Astrocyte of the hippocampus (primary cell): Measurements from ENCODE around the gene CCNE1.
"Not testable (repeated sequence)": the region's sequence is repeated elsewhere in the genome, so short reads cannot be mapped to it uniquely, and the experiment has no call there.

Source experiments
- DNase-seq: peaks from one replicate; pipeline ENCODE4 v3.0.0; 2011; ENCODE audit warnings: low read depth, low spot score

The CCNE1 gene

DNA sequence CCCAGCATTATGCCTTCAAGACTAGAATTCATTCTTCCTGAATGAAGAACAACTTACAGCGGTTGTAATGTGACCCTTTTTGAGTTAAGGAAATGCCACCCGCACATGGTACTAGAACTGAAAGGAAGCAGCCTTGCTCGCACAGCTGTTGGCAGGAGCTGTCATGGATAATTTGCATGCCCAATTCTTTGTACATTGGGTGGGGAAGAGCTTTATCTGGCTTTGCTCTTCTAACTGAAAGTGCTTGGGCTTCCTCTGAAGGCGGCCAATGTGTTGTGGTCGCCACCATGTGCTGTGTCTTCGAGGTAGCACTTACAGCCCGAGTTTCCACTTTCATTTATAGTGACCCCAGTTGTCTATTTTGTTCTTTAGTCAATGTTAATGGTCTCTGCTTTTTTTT, 3.4 kb downstream of the CCNE1 start:
- no peak for DNase-seq

DNA sequence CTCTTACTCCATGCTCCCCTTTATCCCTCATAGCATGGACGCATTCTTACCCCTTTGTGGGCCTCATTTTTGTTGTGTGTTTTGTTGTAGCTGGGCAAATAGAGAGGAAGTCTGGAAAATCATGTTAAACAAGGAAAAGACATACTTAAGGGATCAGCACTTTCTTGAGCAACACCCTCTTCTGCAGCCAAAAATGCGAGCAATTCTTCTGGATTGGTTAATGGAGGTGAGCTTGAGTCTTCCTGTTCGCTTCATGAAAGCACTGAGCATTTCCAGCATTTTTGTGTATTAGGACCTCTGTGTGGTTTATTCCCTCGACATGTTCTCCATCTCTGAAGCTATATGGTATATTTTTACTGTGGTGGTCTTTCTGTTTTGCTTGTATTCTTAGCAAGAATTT, 5.5 kb downstream of the CCNE1 start:
- DNase-seq, result no peak

DNA sequence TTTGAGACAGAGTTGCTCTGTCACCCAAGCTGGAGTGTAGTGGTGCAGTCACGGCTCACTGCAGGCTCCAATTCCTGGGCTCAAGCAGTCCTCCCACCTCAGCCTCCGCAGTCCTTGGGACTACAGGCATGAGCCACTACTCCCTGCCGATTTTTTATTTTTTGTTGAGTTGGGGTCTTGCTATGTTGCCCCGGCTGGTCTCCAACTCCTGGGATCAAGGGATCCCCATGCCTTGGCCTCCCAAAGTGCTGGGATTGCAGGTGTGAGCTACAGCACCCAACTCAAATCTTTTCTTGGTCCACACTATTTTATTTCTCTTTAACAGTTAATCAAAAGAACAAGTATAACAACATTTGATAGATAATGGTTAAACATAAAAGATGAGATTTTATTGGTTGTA, 7.5 kb downstream of the CCNE1 start:
- no peak for DNase-seq

DNA sequence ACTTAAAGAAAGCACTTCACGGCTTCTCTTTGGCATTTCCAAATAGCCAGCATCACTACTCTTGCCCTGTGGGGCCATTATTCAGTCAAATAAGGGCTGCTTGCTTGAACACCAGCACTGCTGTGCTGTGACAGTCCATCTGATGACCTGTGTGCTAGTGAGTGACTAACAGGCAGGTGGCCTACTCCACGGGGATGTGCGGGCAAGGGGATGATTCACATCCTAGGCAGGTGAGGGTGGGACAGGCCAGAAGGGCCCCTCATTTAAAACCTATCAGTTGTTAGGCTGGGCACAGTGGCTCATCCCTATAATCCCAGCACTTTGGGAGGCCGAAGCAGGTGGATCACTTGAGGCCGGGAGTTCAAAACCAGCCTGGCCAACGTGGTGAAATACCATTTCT, 8.2 kb downstream of the CCNE1 start:
- no peak for DNase-seq

DNA sequence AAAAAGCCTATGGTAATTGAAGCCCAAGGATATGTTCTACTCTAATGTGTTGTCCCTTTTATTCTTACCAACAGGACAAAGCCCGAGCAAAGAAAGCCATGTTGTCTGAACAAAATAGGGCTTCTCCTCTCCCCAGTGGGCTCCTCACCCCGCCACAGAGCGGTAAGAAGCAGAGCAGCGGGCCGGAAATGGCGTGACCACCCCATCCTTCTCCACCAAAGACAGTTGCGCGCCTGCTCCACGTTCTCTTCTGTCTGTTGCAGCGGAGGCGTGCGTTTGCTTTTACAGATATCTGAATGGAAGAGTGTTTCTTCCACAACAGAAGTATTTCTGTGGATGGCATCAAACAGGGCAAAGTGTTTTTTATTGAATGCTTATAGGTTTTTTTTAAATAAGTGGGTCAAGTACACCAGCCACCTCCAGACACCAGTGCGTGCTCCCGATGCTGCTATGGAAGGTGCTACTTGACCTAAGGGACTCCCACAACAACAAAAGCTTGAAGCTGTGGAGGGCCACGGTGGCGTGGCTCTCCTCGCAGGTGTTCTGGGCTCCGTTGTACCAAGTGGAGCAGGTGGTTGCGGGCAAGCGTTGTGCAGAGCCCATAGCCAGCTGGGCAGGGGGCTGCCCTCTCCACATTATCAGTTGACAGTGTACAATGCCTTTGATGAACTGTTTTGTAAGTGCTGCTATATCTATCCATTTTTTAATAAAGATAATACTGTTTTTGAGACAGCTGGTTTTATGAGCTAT, 12.0 kb downstream of the CCNE1 start:
- no peak for DNase-seq

DNA sequence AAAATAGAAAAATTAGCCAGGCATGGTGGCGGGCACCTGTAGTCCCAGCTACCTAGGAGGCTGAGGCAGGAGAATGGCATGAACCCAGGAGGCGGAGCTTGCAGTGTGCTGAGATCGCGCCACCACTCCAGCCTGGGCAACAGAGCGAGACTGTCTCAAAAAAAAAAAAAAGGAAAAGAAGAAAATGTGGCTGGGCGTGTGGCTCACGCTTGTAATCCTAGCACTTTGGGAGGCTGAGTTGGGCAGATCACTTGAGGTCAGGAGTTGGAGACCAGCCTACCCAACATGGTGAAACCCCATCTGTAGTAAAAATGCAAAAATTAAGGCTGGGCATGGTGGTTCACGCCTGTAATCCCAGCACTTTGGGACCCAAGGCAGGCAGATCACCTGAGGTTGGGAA, 13.5 kb downstream of the CCNE1 start:
- DNase-seq, result not testable (repeated sequence)

DNA sequence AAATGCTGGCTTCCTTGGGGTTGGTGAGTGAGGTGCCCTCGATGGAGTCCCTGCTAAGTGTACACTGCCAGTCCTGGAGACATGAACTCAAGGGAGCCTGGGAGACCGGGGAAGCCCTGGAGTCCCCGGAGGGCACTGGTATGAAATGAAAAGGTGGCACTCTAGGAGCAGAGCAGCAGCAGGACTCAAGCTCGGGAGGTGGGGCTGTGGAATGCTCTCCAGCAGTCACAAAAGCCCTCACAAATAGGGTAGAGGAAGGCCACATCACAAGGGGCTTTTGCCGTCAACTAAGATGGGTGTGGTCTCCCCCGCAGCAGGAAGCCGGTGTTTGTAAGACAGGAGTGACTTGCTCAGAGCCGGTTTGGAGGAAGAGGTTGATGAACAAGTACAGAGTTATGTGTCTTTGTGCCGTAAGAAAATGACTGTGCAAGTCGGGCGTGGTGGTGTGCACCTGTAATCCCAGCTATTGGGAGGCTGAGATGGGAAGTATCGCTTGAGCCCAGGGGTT, 19.3 kb downstream of the CCNE1 start:
- no peak for DNase-seq

DNA sequence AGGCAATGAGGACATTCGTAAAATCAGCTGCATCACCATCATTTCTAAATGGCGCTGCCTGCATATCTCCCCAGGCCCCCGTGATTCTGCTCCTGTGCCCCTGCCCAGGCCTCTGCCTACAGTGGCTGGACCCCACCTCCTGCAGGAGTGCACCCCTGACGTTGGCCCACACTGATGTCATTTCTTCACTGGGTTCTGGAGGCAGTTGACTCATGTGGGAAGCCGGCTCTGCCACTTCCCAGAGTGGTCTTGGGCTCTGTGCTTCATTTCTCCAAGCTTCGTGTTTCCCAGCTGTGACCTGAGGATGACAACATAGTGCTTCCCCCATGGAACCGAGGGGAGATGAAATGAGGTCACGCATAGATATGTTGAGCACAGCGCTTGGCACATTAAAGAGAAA, 19.9 kb downstream of the CCNE1 start:
- DNase-seq, result no peak

DNA sequence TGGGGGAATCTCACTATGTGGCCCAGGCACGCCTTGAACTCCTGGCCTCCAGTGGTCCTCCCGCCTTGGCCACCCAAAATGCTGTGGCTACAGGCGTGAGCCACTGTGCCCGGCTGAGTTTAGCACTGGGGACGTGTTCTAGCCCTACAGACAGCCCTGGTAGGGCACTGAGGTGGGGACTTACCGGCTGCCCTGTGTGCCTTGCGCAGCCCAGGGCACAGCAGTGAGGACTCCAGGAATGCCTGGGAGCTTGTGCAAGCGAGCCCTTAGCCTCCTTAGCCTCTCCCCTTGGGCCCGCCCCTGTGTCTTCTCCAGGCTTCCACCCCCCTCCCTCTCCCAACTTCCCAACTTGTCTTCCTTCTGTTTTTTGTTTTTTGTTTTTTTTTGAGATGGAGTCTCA, 21.0 kb downstream of the CCNE1 start:
- no peak for DNase-seq

DNA sequence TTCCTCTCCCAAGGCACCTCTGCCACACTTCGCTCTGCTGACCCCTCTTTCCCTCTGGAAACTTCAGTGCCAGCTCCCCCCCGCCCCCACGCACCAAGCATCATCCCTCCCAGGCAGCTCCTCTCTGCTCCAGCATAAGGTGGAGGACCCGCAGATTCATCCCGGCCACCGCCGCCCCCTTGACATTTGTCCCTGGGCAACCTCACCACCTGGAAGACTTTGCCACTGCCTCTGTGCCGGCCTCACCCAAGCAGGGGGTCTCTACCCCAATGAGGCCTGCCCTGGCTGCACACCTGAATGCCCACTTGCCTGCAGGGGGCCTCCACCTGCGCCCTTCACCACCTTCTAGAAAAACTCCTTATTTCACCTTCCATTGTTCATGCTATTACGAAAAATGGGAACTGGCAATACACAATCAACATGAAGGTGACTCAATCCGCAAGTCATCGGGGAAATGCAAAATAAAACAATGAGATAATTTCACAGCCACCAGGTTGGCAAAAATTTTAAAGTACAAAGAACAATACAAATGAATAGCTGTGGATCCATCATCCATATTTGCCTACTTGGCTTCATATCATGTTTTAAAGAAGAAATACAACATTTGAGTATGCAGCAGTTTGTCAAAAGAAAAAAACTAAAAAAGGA, 21.9 kb downstream of the CCNE1 start:
- no peak for DNase-seq

DNA sequence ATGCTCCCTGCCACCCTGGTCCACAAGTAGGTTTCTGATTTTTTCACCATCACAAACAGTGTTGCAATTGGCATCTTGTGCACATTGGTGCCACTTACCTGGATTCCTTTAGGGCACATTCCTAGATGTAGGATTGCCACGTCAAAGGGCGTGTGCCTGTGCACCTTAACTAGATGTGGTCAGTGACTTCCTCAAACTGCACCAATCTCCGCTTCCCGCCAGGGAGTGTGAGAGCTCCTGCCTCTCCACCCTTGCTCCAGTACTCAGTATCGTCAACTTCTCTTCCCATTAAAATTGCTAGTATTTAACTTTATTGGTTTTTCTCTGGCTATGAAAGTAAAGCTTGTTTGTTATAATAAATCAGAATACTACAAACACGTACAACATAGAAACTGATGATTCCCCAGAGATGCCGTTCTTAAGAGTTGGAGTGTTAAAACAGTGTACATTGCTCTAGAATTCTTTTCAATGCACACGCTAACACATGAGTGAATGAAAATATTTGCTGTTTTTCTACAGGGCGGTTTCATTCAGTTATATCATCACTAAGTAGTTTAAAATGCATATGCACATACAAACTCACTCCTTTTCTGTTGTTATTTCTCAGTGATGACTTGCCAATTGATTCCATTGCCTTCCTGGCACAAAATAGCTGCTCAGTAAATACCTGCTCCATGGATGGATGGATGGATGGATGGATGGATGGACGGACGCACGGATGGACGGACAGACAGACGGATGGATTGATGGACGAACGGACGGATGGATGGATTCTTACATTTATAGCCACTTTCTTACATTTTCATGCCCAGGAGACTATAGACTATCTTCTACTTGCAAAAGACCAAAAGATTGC, 23.4 kb downstream of the CCNE1 start:
- no peak for DNase-seq

DNA sequence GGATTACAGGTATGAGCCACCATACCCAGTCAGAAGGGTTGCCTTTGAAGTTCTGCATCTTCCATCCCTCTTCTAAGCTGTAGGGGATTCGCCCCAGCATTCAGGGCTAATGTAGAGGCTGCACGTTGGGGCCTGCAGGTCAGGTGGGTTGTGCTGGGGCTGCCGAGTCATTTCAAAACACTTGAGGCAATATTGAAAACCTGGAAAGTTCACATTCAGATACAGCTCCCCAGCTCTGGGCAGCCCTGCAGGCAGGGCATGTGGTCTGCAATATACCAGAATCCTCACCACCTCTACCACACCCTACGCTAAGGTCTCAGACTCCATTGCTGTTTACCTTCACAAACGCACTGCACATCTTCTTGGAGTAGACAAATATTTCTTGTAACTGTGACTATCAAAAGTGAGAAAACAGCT, 24.6 kb downstream of the CCNE1 start:
- DNase-seq, result no peak

DNA sequence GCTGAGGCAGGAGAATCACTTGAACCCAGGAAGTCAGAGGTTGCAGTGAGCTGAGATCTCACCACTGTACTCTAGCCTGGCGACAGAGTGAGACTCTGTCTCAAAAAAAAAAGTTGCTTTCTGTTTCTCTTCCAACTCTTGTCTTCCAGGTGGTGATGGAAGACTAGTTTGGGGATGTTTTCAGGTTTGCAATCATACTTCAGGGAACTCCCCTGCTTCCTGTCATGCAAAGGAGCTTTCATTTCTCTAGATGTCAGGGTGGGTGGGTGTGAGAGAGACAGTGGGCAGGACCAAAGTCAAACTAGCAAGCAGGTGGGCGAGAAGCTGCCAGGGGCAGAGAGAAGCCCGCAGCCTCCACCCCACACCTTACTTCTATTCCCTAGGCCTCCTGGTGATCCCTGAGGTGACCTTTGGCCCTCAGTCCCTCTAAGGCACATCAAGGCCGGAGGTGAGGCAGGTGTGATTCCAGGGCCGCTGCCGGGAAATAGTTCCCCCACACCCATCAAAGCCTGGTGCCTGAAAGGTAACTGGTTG, 25.7 kb downstream of the CCNE1 start:
- no peak for DNase-seq

DNA sequence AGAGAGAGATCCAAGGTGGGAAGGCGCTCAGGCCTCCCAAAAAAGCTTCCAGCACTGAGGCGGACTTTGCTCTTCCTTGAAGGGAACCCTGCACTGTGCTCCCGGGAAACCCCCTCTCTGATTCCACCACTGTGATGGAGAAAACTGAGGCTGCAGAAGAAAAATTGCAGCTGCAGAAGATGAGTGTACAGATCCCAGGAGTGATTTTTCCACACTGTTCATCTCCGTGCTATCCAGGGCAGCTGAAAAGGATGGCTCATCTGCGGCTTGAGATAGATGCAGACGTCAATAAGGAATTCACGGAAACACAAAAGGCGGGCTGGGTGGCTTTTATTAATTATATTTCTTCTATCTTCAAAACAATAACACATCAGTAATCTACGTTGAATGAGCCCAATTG, 26.2 kb downstream of the CCNE1 start:
- no peak for DNase-seq

DNA sequence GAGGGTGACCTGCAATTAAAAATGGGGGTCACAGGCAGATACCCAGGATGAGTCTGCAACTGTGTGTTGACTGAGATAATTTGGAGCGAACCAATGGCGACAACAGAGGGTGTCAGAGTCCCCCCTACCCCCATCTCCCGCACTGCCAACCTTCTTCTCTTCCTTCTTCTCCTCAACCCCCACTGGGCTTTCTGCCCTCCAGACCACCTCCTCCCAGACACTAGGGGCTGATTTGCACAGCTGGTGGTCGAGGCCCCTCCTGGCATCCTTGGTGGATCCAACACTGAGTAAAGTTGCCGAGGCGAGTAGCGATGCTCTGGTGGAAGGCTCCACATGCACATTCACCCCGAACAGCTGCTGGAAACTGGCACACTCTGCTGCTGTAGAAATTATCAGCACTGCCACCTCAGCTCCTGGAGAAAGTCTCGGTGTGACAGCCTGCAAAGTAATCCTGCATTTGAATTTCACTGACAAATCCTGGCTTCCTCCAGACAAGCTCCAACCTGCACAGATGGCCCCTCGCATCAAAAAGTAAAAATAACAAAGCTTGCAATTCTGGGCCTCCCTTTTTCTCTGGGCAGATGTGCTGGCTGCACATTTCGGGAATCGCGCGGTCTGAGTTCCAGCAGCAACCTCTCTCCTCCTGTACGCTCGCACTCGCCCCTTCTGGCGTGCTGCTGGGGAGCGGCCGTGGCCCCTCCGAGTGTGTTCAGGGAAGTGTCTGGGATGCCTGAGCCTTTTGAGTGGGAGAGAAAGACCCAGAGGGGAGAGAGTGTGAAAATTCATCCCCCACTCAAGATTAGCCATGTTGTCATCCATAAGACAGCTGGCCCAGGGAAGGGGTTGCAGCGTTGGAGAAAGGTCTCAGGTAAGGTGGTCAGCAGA, 28.5 kb downstream of the CCNE1 start:
- no peak for DNase-seq

DNA sequence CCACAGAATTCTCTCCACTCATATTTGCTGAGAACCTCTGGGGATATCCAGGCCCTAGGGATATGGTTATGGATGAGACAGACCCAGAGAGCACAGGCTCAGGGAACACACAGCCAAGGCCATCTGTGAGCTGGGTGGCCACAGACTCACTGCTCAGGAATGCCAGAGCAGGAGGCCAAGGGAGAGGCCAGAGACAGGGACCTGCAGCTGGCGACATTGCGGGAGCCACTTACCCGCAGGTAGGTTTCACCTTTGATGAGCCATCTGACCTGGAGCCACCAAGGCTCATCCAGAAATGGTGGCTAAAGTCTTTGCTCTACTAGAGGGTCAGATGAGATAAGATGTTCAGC, 29.4 kb downstream of the CCNE1 start:
- peak; percentile 10 for DNase-seq

DNA sequence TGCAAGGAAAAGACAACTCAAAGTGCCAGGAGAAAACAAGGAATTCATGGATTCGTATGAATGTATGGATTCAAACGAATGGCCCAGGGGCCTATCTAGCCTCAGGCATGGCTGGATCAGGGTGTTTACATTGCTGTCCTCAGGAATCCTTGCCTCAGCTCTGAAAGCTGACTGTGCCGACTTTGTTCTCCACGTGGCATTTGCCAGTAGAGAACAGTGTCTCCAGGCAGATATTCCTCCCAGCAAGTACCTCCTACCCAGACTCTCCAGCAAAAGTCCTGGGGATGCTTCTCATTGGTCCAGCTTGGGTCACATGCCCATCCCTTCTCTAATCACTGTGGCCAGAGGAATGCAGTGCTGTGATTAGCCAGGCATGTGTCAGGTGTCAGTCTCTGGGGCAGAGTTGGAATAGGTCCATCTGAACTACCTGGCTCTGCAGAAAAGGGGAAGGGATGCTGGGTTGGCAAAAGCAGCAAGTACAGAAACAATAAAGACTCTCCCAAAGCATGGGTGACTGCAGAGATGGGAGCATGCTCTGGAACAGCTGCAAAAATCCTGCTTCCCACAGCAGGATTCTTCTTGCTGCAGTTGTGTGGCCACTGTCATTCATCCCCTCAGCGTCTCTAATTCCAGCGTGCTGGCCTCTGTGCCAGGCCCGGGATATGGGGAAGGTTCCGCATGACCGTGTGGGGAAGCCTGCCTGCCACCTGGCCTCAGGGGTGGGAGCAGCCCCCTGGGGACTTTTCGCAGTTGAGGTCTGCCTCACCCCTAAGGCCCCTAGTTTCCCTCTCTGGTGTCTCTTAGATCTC, 30.0 kb downstream of the CCNE1 start:
- DNase-seq, result peak; percentile 61

DNA sequence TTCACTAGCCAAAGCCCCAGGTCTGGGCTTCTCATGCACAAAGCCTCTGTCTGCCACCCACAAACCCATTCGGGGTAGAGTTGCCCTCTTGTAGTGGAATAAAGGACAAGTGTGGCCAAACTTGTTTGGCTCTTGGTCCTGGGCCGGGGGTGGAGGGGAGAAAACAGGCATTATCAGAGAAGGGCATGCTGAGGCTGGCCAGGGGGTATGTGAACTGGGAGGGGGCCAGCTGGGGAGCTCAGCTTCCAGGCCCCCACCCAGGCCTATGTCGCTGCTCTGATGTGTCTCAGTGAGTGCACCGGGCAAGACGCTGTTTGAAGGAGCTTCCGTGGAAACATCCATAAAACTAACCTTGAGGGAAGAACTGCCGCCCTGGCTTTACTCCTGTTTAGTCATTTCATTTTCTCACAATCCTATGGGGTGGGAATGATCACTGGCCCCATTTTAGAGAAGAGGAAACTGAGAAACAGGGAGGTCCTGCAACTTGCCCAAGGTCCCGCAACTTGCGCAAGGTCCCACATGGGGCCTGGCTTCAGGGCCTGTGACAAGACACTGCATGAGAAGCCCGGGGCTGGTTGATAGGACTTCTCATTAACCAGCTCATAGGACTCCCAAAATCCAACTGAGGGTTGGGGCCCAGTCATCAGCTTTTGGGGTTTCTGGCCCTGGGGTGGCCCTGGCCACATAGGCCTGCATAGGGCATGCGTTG, 30.8 kb downstream of the CCNE1 start:
- DNase-seq, result no peak

DNA sequence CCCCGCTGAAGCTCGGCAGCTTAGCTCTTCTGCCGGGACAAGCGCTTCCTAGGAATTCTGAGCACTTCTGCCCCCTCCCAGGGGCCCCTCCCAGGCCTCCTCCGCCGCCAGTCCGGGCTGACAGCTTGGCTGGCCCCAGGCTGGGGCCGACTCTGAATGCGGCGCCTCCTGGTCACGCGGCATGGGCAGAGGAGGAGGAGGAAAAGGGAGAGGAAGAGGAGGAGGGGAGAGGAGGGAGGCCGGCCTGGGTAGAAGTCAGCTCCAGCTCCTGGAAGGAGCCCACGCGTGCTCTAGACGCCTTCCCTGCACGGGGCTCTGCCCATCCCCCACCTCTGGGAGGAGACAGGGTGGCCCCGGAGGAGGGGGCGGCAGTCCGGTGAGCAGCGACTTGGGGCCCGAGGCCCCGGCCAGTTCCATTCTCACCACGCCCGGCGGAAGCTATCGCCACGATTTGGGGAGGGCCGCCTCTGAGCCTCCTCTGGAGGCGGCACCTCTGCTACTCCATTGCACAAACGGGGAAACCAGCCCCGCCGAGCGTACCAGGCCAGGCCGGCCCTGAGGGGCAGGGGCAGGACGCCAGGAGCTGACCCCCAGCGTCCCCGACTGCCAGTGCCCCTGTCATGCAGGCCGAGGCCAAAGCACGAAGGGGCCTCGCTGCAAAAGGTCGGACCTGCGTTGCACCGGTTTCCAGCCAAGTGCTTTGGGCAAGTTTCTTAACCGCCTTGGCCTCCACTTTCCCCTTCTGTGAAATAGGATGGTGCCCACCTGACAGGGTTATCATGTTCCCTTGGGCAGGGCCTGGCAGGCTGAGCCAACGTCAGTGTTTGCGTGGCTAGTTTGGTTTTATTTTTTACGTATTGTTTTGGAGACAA, 31.6 kb downstream of the CCNE1 start:
- DNase-seq, result peak; percentile 39
